ENCODE data around the gene IL15. TPM values are rescaled to one million over a fixed set of nuclear protein-coding genes. Genes with fewer than 3 reads are reported as not detected.

The IL15 gene
- total RNA-seq, 4 donors from 2014 or later = 5.4 to 9.0 (median 7.5) TPM

- no peak for TF ChIP-seq CTCF (IDR thresholded peaks at IDR 0.05; ENCODE audit: low read depth)
These were observed 88.3 kb downstream of the IL15 start for GRCh38 chr4:141724646-141725045.

GRCh38 chr4:141727420-141727819 lies 91.0 kb downstream of the IL15 start:
- TF ChIP-seq CTCF (IDR thresholded peaks at IDR 0.05; ENCODE audit: low read depth) = no peak

GRCh38 chr4:141730805-141731204 lies 94.4 kb downstream of the IL15 start:
- TF ChIP-seq CTCF (IDR thresholded peaks at IDR 0.05; ENCODE audit: low read depth) = no peak

- TF ChIP-seq CTCF (IDR thresholded peaks at IDR 0.05; ENCODE audit: low read depth) = no peak
These were observed 95.1 kb downstream of the IL15 start for GRCh38 chr4:141731481-141731880.

- TF ChIP-seq CTCF (IDR thresholded peaks at IDR 0.05; ENCODE audit: low read depth) = no peak
These were observed 103.3 kb downstream of the IL15 start for GRCh38 chr4:141739636-141740035.

GRCh38 chr4:141746026-141746425 lies 109.6 kb downstream of the IL15 start:
- TF ChIP-seq CTCF (IDR thresholded peaks at IDR 0.05; ENCODE audit: low read depth) = no peak

GRCh38 chr4:141757287-141757686 lies 120.9 kb downstream of the IL15 start:
- no peak for TF ChIP-seq CTCF (IDR thresholded peaks at IDR 0.05; ENCODE audit: low read depth)
